GM12892 (cell line): ENCODE data around the gene CDH13.

Experiments used
- DNase-seq: peaks from one replicate; pipeline ENCODE4 v3.0.0; 2011; ENCODE audit not compliant: insufficient read length
- FAIRE-seq: peaks from 2 replicates; lab custom pipeline; 2011; peaks lifted over from hg19 to GRCh38; lab: Jason Lieb, UNC
- POLR2A ChIP-seq: IDR thresholded peaks from 2 replicates; pipeline ENCODE4 v1.6.1; 2011; ENCODE audit warnings: low read depth, low read length, control low read depth
- POLR2AphosphoS5 ChIP-seq: IDR thresholded peaks from 2 replicates; pipeline ENCODE4 v1.6.1; 2011; ENCODE audit warnings: low read depth, low read length, control low read depth
- TAF1 ChIP-seq: IDR thresholded peaks from 2 replicates; pipeline ENCODE4 v1.6.1; 2011; ENCODE audit warnings: low read depth, mild to moderate bottlenecking, control low read depth, low read length, borderline replicate concordance

CDH13 gene

GRCh38 chr16:83392743-83393142 lies 766.0 kb downstream of the CDH13 start:
- no peak for FAIRE-seq
- DNase-seq, result no peak
- TF ChIP-seq POLR2A, result no peak
- no peak for TF ChIP-seq TAF1
- TF ChIP-seq POLR2AphosphoS5, result no peak

- FAIRE-seq, result no peak
- no peak for TF ChIP-seq POLR2AphosphoS5
- no peak for TF ChIP-seq POLR2A
- TF ChIP-seq TAF1, result no peak
- no peak for DNase-seq
Measured at GRCh38 chr16:83393196-83393981, 766.6 kb downstream of the CDH13 start.

- FAIRE-seq, result no peak
- no peak for TF ChIP-seq POLR2AphosphoS5
- no peak for DNase-seq
Measured at GRCh38 chr16:83397601-83398291, 771.0 kb downstream of the CDH13 start.

GRCh38 chr16:83400234-83400633 lies 773.5 kb downstream of the CDH13 start:
- no peak for FAIRE-seq
- TF ChIP-seq POLR2A (no peak), POLR2AphosphoS5 (no peak), TAF1 (no peak)
- no peak for DNase-seq

- FAIRE-seq, result no peak
- TF ChIP-seq POLR2AphosphoS5, result no peak
- no peak for TF ChIP-seq POLR2A
- TF ChIP-seq TAF1, result no peak
- no peak for DNase-seq
Measured at GRCh38 chr16:83402160-83402814, 775.5 kb downstream of the CDH13 start.

- DNase-seq, result no peak
- no peak for FAIRE-seq
- TF ChIP-seq TAF1 (no peak), POLR2AphosphoS5 (no peak), POLR2A (no peak)
Measured at GRCh38 chr16:83402967-83403366, 776.2 kb downstream of the CDH13 start.

- TF ChIP-seq POLR2A (no peak), TAF1 (no peak), POLR2AphosphoS5 (no peak)
- DNase-seq (no peak), FAIRE-seq (no peak)
Measured at GRCh38 chr16:83403761-83404160, 777.0 kb downstream of the CDH13 start.

GRCh38 chr16:83404261-83404660 lies 777.5 kb downstream of the CDH13 start:
- no peak for TF ChIP-seq POLR2AphosphoS5
- TF ChIP-seq POLR2A, result no peak
- TF ChIP-seq TAF1, result no peak
- DNase-seq (no peak), FAIRE-seq (no peak)

GRCh38 chr16:83407928-83408327 lies 781.2 kb downstream of the CDH13 start:
- DNase-seq (no peak), FAIRE-seq (no peak)
- TF ChIP-seq POLR2A (no peak), POLR2AphosphoS5 (no peak), TAF1 (no peak)

- DNase-seq (no peak), FAIRE-seq (no peak)
- no peak for TF ChIP-seq POLR2AphosphoS5
- TF ChIP-seq TAF1, result no peak
- TF ChIP-seq POLR2A, result no peak
Measured at GRCh38 chr16:83409347-83409746, 782.6 kb downstream of the CDH13 start.

GRCh38 chr16:83418565-83418964 lies 791.8 kb downstream of the CDH13 start:
- FAIRE-seq (no peak), DNase-seq (no peak)

GRCh38 chr16:83420206-83420760 lies 793.5 kb downstream of the CDH13 start:
- DNase-seq, result no peak

More at GRCh38 chr16:83418565-83418964, 791.8 kb downstream of the CDH13 start:
- TF ChIP-seq POLR2AphosphoS5 (no peak), POLR2A (no peak), TAF1 (no peak)

More at GRCh38 chr16:83420206-83420760, 793.5 kb downstream of the CDH13 start:
- TF ChIP-seq TAF1 (no peak), POLR2AphosphoS5 (no peak), POLR2A (no peak)
- FAIRE-seq, result no peak
